Sigmoid colon (tissue), 3 donors: ENCODE results near the gene GDF15.

Experiments
- CTCF ChIP-seq, 4 experiments: fragments of 450-650 bp in 3 of 4; fragments of 200-600 bp in 1 of 4; IDR thresholded peaks; one replicate each; pipeline ENCODE4 v1.5.1; 2016 to 2019; ENCODE audit warnings: antibody characterized with exemption in 4 of 4, mild to moderate bottlenecking in 3 of 4, moderate library complexity in 2 of 4
- POLR2A ChIP-seq, 2 donors: fragments of 450-650 bp; IDR thresholded peaks; one replicate each; pipeline ENCODE4 v1.6.1; 2016; ENCODE audit warnings: antibody characterized with exemption in 2 of 2, mild to moderate bottlenecking in 2 of 2, moderate library complexity in 2 of 2

DNA sequence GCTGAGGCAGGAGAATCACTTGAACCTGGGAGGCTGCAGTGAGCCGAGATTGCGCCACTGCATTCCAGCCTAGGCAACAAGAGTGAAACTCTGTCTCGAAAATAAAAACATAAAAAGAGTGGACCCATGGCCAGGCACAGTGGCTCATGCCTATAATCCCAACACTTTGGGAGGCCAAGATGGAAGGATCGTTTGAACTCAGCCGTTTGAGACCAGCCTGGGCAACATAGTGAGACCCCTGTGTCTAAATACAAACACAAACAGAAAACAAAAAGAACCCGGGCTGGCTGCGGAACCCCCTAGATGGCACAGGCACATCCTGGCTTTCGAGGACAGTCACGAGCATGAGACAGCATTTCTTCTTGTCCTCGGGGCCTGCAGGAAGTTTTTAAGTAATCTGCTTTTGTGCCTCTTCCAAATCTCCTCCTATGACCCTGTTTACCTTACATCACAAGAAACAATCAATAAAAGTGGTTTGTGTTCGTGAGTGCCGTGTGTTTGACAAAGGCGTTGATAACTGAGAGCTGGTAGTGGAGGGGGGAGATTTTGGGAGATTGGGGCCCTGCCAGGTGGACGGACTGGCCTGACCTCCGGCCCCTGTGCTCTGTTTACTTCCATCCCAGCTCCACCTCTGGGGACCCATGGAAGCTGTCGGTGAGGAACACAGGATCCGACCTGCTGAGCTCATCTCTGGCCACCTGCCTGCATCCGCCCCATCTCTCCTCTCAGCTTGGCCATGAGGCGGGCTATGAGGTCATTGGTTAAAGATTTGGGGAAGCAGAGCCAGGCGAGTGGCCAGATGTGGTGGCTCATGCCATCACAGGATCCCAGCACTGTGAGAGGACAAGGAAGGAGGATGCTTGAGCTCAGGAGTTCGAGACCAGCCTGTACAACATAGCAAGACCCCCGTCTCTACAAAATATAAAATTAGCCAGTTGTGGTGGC is 5.9 kb upstream of the GDF15 start:
- TF ChIP-seq CTCF (IDR thresholded peaks at IDR 0.05) (no peak), POLR2A (IDR thresholded peaks at IDR 0.05) (no peak)
